ENCODE data around the gene DEPDC5.

Gene DEPDC5

GRCh38 chr22:31897842-31898805, 144.3 kb downstream of the DEPDC5 start:
- Histone ChIP-seq H3K4me3 (replicated peaks; ENCODE audit: insufficient read depth, low read length) (no peak overlapping the region), H3K27ac (replicated peaks) (no peak overlapping the region), H3K27me3 (ENCODE audit: insufficient read depth, poor library complexity, severe bottlenecking) (no peaks in the 10 kb centered on the region)
- no peak for DNase-seq (ENCODE audit: low read depth in 1 of 2, low spot score in 1 of 2)
- TF ChIP-seq GABPA (IDR thresholded peaks at IDR 0.05; ENCODE audit: low read depth) (no peak), SPI1 (IDR thresholded peaks at IDR 0.05; ENCODE audit: borderline replicate concordance, low read depth) (no peak), REST (IDR thresholded peaks at IDR 0.05; ENCODE audit: insufficient replicate concordance, low read depth) (no peak), POLR2AphosphoS5 (IDR thresholded peaks at IDR 0.05; ENCODE audit: low read depth) (no peak)
- TF ChIP-seq, protein P1, sequence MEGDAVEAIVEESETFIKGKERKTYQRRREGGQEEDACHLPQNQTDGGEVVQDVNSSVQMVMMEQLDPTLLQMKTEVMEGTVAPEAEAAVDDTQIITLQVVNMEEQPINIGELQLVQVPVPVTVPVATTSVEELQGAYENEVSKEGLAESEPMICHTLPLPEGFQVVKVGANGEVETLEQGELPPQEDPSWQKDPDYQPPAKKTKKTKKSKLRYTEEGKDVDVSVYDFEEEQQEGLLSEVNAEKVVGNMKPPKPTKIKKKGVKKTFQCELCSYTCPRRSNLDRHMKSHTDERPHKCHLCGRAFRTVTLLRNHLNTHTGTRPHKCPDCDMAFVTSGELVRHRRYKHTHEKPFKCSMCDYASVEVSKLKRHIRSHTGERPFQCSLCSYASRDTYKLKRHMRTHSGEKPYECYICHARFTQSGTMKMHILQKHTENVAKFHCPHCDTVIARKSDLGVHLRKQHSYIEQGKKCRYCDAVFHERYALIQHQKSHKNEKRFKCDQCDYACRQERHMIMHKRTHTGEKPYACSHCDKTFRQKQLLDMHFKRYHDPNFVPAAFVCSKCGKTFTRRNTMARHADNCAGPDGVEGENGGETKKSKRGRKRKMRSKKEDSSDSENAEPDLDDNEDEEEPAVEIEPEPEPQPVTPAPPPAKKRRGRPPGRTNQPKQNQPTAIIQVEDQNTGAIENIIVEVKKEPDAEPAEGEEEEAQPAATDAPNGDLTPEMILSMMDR (IDR thresholded peaks at IDR 0.05; ENCODE audit: insufficient read depth, low read length), result no peak

DNA sequence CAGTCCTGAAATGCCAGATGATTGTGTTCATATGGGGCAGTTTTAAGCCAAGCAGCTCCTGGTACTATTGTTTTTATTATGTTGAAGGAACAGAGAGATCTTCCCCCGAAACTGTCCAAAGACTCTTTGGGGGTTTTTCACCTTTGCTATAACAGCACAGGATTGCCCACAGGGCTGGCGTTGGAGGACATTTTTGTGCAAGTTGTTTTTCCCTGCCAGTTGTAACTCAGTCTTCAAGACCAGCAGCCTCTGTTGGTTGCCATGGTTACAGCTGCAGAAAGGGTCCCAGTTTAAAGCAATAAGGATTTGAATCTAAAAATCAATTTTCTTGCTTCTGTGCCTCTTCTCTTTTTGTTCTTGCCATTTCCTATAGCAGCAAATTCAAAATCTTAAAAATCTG, 145.1 kb downstream of the DEPDC5 start:
- Histone ChIP-seq H3K4me3 (replicated peaks; ENCODE audit: insufficient read depth, low read length) (no peak overlapping the region), H3K27ac (replicated peaks) (no peak overlapping the region), H3K27me3 (ENCODE audit: insufficient read depth, poor library complexity, severe bottlenecking) (no peaks in the 10 kb centered on the region)
- TF ChIP-seq, protein P1 (IDR thresholded peaks at IDR 0.05; ENCODE audit: insufficient read depth, low read length), result no peak
- TF ChIP-seq REST (IDR thresholded peaks at IDR 0.05; ENCODE audit: insufficient replicate concordance, low read depth) (no peak), SPI1 (IDR thresholded peaks at IDR 0.05; ENCODE audit: borderline replicate concordance, low read depth) (no peak), POLR2AphosphoS5 (IDR thresholded peaks at IDR 0.05; ENCODE audit: low read depth) (no peak), GABPA (IDR thresholded peaks at IDR 0.05; ENCODE audit: low read depth) (no peak)
- DNase-seq (ENCODE audit: low read depth in 1 of 2, low spot score in 1 of 2), result no peak

- TF ChIP-seq REST (IDR thresholded peaks at IDR 0.05; ENCODE audit: insufficient replicate concordance, low read depth), result no peak
- H3K27me3 ChIP-seq (ENCODE audit: insufficient read depth, poor library complexity, severe bottlenecking), result no peaks in the 10 kb centered on the region
- no peak overlapping the region for H3K4me3 ChIP-seq (replicated peaks; ENCODE audit: insufficient read depth, low read length)
- H3K27ac ChIP-seq (replicated peaks), result no peak overlapping the region
- no peak for DNase-seq (ENCODE audit: low read depth in 1 of 2, low spot score in 1 of 2)
These were observed 145.8 kb downstream of the DEPDC5 start for GRCh38 chr22:31899669-31900068.
